Erythroblast (primary cell): Measurements from ENCODE around the gene GCK.

Experiments
- GATA1 ChIP-seq: IDR thresholded peaks from 2 replicates; pipeline ENCODE4 v1.6.1; 2011; ENCODE audit warnings: low read depth, mild to moderate bottlenecking, control low read depth, low read length, moderate library complexity
- POLR2A ChIP-seq: IDR thresholded peaks from 2 replicates; pipeline ENCODE4 v1.6.1; 2011; ENCODE audit warnings: mild to moderate bottlenecking, low read length

DNA sequence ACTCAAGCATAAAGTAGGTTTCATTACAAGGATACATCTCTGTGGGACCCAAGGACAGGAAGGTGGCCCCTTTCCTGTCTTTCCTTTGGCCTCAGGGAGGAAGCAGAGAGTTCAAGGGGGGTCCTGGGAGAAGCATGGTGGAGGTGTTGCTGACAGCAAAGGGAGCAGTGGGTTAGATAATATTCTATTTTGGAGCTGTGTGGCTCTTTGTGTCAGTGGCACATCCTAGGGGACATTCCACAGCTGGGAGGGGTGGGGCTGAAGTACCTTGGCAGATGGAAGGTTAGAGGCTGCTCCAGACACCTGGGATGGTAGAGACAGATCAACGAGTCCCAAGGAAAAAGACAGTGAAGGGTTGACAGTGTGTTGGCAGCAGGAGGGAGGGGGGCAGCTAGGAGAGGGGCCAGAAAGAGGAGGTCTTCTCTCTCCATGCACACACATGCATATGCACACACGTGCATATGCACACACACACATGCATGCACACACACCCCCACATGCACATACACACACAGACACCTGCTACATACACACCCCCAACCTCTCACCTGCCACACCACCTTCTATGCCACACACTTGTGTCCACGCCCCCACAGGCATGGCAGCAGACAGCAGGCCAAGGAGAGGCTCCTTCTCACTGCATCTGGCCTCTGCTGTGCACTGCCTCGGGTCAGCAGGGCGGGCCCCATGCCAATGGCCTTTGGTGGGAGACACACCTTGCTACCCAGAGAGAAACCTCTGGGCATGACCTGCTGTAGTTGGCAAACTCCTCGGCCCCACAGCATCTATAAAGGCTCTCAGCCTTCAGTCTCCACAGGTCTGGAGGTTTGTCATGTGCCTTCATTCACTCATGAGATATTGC, 60.3 kb downstream of the GCK start:
- TF ChIP-seq POLR2A, result no peak
- no peak for TF ChIP-seq GATA1
